AG10803 (cell line): Measurements from ENCODE around the gene RALGAPA2.

Experiments
- DNase-seq: peaks from one replicate; pipeline ENCODE4 v3.0.0; 2010; ENCODE audit warnings: low read depth
- H3K4me3 ChIP-seq: 2 replicates; pipeline ENCODE4 v1.5.1; 2011; ENCODE audit warnings: mild to moderate bottlenecking, low read length, control low read depth
- TF ChIP-seq, protein P1 (sequence below): conservative IDR thresholded peaks from 2 replicates; pipeline ENCODE4 v1.5.1; 2011; ENCODE audit warnings: mild to moderate bottlenecking, low read length, control low read depth, inconsistent platforms

The RALGAPA2 gene

DNA sequence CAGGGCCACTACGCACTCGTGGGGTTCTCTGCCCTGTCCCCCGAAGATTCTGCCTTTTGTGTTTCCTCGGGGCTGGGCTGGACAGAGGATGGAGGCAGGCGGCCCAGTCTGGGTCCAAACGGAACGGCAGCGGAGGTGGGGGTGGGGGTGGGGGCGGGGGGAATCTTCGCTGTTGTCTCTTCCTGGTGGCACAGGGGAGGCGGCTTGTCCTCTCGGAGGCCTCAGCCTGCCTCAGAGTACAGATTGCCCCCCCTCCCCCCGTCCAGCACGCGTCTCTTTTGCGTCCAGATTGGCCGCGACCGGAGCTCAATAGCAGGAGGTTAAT, 345.9 kb downstream of the RALGAPA2 start:
- H3K4me3 ChIP-seq, result no peak overlapping the region
- TF ChIP-seq, protein P1, sequence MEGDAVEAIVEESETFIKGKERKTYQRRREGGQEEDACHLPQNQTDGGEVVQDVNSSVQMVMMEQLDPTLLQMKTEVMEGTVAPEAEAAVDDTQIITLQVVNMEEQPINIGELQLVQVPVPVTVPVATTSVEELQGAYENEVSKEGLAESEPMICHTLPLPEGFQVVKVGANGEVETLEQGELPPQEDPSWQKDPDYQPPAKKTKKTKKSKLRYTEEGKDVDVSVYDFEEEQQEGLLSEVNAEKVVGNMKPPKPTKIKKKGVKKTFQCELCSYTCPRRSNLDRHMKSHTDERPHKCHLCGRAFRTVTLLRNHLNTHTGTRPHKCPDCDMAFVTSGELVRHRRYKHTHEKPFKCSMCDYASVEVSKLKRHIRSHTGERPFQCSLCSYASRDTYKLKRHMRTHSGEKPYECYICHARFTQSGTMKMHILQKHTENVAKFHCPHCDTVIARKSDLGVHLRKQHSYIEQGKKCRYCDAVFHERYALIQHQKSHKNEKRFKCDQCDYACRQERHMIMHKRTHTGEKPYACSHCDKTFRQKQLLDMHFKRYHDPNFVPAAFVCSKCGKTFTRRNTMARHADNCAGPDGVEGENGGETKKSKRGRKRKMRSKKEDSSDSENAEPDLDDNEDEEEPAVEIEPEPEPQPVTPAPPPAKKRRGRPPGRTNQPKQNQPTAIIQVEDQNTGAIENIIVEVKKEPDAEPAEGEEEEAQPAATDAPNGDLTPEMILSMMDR, result no peak
- no peak for DNase-seq

DNA sequence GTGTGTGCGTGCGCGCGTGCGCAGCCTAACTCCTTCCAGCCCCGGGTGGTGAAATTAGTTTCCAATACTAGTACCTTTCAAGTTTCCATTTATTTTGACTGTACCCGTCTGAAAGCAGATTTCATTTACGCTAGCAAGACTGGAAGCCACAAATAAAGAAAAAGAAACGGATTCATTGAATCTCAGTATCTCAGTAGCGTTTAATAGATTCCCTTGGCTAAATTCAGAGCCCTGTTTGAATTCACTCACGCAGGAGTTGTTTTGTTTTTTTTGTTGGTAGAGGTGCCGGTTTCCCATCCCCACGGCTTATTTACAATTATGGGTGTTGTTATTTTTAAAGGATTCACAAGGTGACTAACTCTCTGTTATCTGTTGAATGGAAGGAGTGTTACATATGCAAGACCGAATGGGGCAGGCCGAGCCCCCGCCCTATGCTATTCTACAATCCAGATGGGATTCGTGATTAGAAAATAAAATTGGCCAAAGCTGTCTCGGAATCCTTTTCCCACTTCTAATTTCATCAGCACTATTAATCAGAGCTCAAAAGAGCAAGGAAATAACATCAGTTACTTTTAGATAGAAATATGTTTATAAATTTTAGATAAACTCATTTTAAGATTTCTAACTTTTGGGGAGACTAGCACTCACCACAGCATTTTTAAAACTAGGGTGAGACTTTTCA, 346.8 kb downstream of the RALGAPA2 start:
- TF ChIP-seq, protein P1, result no peak
- no peak overlapping the region for H3K4me3 ChIP-seq
- no peak for DNase-seq

DNA sequence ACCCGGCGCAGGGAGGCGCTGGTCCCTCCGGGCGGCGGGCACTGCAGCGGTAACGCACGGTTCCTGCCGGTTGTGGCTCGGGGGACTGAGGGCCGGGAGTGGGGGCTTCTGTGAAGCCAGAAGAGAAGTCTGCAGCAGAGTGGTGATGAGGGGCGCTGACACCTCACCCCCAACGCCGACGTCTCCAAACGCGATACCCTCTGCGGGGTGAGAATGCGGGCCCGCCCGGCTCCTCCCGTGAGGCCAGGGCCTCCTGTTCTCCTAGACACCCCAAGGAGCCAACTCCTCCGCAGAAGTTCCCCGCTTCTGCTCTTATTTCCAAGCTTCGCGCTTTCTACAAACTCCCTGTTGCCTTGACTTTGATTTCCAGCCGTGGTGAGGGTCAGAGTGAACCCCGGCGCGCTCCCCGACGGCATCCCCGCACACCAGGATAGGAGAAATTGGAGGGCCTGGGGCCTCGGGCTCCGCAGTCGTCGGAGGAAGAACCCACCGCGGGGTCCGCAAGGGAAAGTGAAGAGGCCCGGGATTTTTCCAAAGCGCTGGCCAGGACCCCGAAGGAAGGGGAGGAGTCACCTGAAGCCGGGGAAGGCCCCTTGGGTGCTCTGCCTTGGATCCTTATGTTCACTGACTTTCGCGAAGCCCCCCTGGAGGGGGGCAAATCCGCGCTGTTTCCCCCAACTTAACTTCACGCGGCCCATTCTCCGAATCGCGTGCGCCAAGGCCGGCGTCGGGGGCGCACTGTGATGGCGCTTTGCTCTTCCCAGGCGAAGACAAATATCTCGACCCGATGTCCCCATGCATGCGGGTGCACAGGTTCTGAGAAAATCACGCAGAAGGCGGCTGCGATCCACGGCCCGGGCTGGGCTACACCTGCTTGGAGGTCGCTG, 347.6 kb downstream of the RALGAPA2 start:
- DNase-seq, result no peak
- TF ChIP-seq, protein P1, result no peak
- H3K4me3 ChIP-seq, result no peak overlapping the region

DNA sequence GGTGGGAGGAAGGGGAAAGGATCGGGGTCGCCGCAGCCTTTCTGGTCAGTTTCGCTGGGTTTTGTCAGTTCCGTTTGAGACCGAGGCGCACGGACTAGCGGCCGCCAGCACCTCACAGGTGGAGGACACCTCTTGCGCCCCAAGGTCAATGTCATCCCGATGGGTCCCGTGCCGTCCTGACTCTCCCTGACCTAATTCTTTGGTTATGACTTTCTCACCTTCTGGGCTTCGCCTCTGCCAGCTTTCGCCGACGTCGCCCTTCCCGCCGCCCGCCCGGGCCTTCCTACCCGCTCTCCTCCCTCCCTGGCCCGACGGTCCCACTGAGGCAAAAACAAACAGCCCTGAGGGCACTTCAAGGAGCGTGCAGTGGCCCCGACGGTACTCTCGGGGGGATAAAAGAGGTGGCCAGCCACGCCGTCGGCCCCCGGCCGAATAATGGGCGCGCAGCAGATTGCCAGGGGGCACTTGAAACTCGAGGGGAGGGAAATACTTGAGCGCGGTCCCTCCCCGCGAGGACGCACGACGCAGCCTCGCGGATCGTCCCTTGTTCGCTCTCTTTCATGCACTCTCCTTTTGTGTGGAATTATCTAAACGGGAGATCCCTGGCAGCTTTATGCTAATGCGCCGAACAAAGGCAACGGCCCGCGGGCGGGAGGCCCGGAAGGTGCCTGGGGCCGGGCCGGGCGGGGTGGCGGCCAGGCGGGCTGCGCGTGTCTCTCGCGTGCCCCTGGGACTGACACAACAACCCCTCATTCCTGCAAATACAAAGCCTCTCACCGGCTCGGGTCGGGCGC, 348.4 kb downstream of the RALGAPA2 start:
- no peak for DNase-seq
- TF ChIP-seq, protein P1, result no peak
- no peak overlapping the region for H3K4me3 ChIP-seq

DNA sequence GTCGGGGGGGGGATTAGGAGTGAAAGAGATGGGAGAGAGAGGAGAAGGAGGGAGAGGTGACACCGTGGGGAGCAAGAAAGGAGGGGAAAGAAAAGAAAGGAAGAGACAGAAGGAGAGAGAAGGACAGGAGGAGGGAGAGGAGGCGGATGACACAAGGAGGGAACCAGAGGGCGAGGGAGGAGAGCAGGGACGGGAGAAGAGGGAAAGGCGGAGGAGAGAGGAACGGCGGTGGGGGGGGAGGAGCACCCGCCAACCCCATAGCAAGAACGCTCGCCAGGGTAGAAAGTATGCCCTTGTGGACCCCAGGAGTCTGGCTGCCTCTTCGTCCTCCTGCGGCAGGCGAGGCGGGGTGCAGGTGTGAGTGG, 349.0 kb downstream of the RALGAPA2 start:
- no peak overlapping the region for H3K4me3 ChIP-seq
- DNase-seq, result no peak
- TF ChIP-seq, protein P1, result no peak

DNA sequence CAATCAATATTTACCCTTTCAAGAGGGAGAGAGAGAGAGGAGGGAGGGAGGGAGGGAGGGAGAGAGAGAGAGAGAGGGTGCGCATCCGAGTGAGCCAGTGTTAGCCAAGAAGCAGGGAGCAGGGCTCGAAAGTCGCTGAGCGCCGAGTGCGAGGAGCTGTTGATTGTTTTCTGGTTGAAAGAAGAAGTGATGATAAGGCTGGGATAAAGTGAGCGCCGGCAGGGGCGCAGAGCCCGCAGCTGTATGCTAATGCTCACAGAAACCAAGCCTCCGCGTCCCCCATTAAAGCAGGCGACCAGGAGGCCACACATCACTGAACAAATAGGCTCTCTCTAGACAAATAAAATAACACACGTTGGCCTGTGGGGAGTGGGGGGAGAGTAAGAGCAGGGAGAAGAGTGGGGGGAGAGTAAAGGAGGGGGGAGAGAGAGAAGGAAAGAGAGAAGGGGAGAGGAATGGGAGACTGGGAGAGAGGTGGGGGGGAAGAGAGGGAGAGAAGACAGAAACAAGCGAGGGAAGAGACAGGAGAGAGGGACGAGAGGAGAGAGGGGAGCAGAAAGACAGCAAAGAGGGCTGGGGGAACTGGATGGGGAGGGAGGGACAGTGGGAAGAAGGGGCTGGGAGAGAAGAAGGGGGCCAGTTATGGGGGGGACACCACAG, 349.5 kb downstream of the RALGAPA2 start:
- no peak for DNase-seq
- TF ChIP-seq, protein P1, result no peak
- H3K4me3 ChIP-seq, result no peak overlapping the region
